ENCODE data around the gene ARHGEF16.

Gene ARHGEF16

GRCh38 chr1:3453891-3454810 lies at the start of gene ARHGEF16:
Gene ARHGEF16, plus strand, starts transcription at chr1:3454665. Its CDS starts 8,420 bp downstream, at chr1:3463085.
- no peak for DNase-seq (ENCODE audit: low read depth)

GRCh38 chr1:3404801-3405200 lies 49.7 kb upstream of the ARHGEF16 start:
- no peak for DNase-seq (ENCODE audit: low read depth)

- no peak for DNase-seq (ENCODE audit: low read depth)
These were observed 49.0 kb upstream of the ARHGEF16 start for GRCh38 chr1:3405491-3405890.

- no peak for DNase-seq (ENCODE audit: low read depth)
These were observed 48.2 kb upstream of the ARHGEF16 start for GRCh38 chr1:3405974-3406867.

- no peak for DNase-seq (ENCODE audit: low read depth)
These were observed 47.4 kb upstream of the ARHGEF16 start for GRCh38 chr1:3407021-3407420.

- DNase-seq (ENCODE audit: low read depth) = no peak
These were observed 45.7 kb upstream of the ARHGEF16 start for GRCh38 chr1:3408751-3409266.

GRCh38 chr1:3409366-3410141 lies 44.9 kb upstream of the ARHGEF16 start:
- DNase-seq (ENCODE audit: low read depth) = no peak

- no peak for DNase-seq (ENCODE audit: low read depth)
These were observed 44.1 kb upstream of the ARHGEF16 start for GRCh38 chr1:3410142-3410925.

GRCh38 chr1:3411806-3412205 lies 42.7 kb upstream of the ARHGEF16 start:
- no peak for DNase-seq (ENCODE audit: low read depth)

- no peak for DNase-seq (ENCODE audit: low read depth)
These were observed 42.1 kb upstream of the ARHGEF16 start for GRCh38 chr1:3412376-3412775.

GRCh38 chr1:3413975-3414710 lies 40.3 kb upstream of the ARHGEF16 start:
- no peak for DNase-seq (ENCODE audit: low read depth)

GRCh38 chr1:3415260-3416090 lies 39.0 kb upstream of the ARHGEF16 start:
- DNase-seq (ENCODE audit: low read depth) = no peak

GRCh38 chr1:3417082-3417739 lies 37.3 kb upstream of the ARHGEF16 start:
- no peak for DNase-seq (ENCODE audit: low read depth)

- DNase-seq (ENCODE audit: low read depth) = no peak
These were observed 36.5 kb upstream of the ARHGEF16 start for GRCh38 chr1:3417934-3418333.

GRCh38 chr1:3418600-3418999 lies 35.9 kb upstream of the ARHGEF16 start:
- DNase-seq (ENCODE audit: low read depth) = no peak

- DNase-seq (ENCODE audit: low read depth) = no peak
These were observed 34.9 kb upstream of the ARHGEF16 start for GRCh38 chr1:3419415-3420204.

- DNase-seq (ENCODE audit: low read depth) = no peak
These were observed 34.1 kb upstream of the ARHGEF16 start for GRCh38 chr1:3420218-3420951.
